Chondrocyte (in vitro differentiated cells): ENCODE measurements around the gene TXLNG. TPM values are rescaled to one million over a fixed set of nuclear protein-coding genes. Genes with fewer than 3 reads are reported as not detected.

Experiments used
- DNase-seq: peaks from one replicate; pipeline ENCODE4 v3.0.0; 2021; ENCODE audit warnings: mixed read lengths, low spot score
- H3K27ac Mint-ChIP-seq: one replicate; pipeline ENCODE4 v1.8.0; 2021; ENCODE audit warnings: mild to moderate bottlenecking, moderate library complexity, mixed read lengths; ENCODE audit not compliant: unreplicated experiment
- H3K27me3 Mint-ChIP-seq: 2 replicates; pipeline ENCODE4 v1.8.0; 2021; ENCODE audit warnings: low read depth, mixed read lengths
- H3K36me3 Mint-ChIP-seq: 2 replicates; pipeline ENCODE4 v1.8.0; 2021; ENCODE audit warnings: low read depth, mixed read lengths
- H3K4me1 Mint-ChIP-seq: 2 replicates; pipeline ENCODE4 v1.8.0; 2021; ENCODE audit warnings: low read depth, mild to moderate bottlenecking, mixed read lengths
- H3K4me3 Mint-ChIP-seq: one replicate; pipeline ENCODE4 v1.8.0; 2021; ENCODE audit warnings: mild to moderate bottlenecking, moderate library complexity, mixed read lengths; ENCODE audit not compliant: unreplicated experiment
- H3K9me3 Mint-ChIP-seq: 2 replicates; pipeline ENCODE4 v1.8.0; 2021; ENCODE audit warnings: low read depth, mixed read lengths
- total RNA-seq: library from RNA; stranded (reverse); gene quantifications from 3 replicates; pipeline ENCODE4 v1.2.1, GENCODE V29; 2021
- TF ChIP-seq, protein P1 (sequence below): fragments of 200-600 bp; sonication (generic); IDR thresholded peaks from 2 replicates; pipeline ENCODE4 v1.5.0; 2021; ENCODE audit warnings: antibody characterized with exemption, mild to moderate bottlenecking, moderate library complexity

Gene TXLNG
- total RNA-seq, 1 donor from 2014 or later = 9.1 TPM

DNA sequence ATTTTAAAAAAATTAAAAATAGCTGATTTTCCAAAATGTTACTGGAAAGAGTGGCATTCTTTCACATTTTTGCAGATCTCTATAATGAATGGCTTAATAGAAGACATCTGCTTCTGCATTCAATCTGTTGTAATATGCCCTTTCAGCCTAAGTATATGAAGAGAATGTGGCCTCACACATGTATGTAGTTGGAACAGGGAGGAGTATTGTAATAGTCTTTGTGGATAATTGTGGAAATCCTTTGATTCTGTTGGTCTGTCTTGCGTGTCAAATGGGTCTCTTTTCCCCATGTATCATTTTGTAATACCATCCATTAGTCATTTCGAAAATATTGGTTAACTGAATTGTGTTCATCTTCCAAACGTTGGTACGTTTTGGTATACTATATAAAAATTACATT, 11.6 kb downstream of the TXLNG start:
- H3K27ac Mint-ChIP-seq = peak overlapping the region; percentile 39
- H3K4me1 Mint-ChIP-seq = no peaks in the 10 kb centered on the region
- H3K9me3 Mint-ChIP-seq = no peaks in the 10 kb centered on the region
- TF ChIP-seq, protein P1, sequence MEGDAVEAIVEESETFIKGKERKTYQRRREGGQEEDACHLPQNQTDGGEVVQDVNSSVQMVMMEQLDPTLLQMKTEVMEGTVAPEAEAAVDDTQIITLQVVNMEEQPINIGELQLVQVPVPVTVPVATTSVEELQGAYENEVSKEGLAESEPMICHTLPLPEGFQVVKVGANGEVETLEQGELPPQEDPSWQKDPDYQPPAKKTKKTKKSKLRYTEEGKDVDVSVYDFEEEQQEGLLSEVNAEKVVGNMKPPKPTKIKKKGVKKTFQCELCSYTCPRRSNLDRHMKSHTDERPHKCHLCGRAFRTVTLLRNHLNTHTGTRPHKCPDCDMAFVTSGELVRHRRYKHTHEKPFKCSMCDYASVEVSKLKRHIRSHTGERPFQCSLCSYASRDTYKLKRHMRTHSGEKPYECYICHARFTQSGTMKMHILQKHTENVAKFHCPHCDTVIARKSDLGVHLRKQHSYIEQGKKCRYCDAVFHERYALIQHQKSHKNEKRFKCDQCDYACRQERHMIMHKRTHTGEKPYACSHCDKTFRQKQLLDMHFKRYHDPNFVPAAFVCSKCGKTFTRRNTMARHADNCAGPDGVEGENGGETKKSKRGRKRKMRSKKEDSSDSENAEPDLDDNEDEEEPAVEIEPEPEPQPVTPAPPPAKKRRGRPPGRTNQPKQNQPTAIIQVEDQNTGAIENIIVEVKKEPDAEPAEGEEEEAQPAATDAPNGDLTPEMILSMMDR = no peak
- peaks cover 10% of the 10 kb centered on the region for H3K36me3 Mint-ChIP-seq
- no peaks in the 10 kb centered on the region for H3K27me3 Mint-ChIP-seq
- DNase-seq = no peak
- no peak overlapping the region for H3K4me3 Mint-ChIP-seq

DNA sequence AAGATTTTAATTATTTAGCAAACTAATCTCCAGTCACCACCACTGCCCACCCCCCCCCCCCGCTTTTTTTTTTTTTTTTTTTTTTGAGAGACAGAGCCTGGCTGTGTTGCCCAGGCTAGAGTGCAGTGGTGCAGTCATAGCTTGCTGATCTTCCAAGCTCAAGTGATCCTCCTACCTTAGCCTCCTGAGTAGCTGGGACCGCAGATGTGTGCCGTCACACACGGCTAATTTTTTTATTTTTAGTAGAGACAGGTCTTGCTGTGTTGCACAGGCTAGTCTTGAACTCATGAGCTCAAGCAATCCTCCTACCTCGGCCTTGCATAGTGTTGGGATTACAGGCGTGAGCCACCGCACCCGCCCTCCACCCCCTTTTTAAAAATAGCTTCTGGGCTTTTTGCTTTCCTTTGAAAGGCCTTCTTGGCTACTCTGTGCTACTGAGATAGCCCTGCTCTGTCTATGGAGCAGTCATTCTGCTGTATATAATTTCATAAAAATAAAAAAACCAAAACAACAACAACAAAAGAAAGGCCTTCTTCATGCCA, 18.7 kb downstream of the TXLNG start:
- no peak for DNase-seq
- peaks cover 2% of the 10 kb centered on the region for H3K36me3 Mint-ChIP-seq
- no peaks in the 10 kb centered on the region for H3K9me3 Mint-ChIP-seq
- TF ChIP-seq, protein P1 = no peak
- peaks cover 18% of the 10 kb centered on the region for H3K4me1 Mint-ChIP-seq
- H3K27me3 Mint-ChIP-seq = no peaks in the 10 kb centered on the region
- H3K4me3 Mint-ChIP-seq = no peak overlapping the region
- no peak overlapping the region for H3K27ac Mint-ChIP-seq

DNA sequence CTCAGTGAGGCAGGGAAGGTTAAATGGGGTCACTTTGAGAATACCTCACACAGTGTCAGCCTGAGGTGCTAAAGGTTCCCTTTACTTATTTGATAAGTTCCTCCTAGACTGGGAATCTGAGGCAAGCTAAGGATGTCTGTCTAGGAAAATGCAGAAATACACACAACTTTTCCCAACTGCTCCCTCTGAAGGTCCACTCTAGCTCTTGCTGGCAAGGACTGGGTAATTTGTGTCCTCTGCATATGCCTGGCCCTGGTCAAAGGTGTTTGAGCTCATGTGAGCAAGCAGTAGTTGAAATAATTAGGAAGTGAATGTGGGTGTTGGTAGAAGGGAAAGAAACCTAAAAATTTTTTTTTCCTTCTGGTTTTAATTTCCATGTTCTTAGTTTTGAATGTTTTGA, 21.3 kb downstream of the TXLNG start:
- Mint-ChIP-seq H3K36me3 (no peaks in the 10 kb centered on the region), H3K27me3 (no peaks in the 10 kb centered on the region), H3K4me3 (peak overlapping the region; percentile 53), H3K4me1 (peaks cover 18% of the 10 kb centered on the region), H3K27ac (no peak overlapping the region), H3K9me3 (no peaks in the 10 kb centered on the region)
- no peak for DNase-seq
- TF ChIP-seq, protein P1 = peak; percentile 71

DNA sequence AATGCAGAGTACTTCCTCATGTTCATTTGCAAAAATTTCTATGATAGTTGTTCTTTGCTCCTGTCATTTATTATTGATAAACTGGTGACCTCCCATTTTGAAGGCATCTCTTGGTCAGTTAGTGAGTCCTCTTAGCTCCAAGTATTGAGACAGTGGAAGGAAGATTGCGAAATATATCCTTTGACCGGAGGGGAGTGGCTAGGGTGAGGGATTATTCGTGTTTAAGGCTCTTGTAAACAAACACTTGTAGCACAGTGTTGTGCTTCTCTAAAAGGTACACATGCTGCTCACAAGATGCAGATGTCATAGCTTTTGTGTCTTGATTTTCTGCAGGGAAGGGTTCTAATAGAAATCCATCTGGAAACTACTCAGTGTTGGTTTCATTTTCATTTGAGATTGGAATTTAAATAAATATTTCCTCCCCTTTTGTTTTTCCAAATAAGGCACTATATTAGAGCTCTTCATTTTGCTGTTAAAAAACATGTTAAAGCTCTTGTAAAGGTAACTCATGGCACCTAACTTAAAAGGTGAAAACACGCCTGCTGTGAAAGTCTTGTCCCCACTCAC, 21.8 kb downstream of the TXLNG start:
- no peaks in the 10 kb centered on the region for H3K27me3 Mint-ChIP-seq

DNA sequence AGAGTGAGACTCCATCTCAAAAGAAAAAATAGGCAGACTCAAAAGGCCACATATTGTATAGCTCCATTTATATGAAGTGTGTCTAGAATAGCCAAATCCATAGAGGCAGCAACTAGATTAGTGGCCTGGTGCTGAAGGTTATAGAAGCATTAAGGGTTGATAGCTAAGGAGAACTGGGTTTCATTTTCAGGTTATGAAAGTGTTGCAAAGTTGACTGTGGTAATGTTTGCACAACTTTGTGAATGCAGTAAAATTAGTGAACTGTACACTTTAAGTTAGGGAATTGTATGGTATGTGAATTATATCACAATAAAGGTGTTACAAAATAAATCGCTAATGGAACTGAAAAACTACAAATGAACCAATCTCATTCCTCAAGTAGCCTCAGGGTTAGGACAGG, 28.3 kb downstream of the TXLNG start:
- TF ChIP-seq, protein P1 = no peak
- no peak for DNase-seq
- H3K36me3 Mint-ChIP-seq = peaks cover 8% of the 10 kb centered on the region

More for the DNA sequence above, 21.8 kb downstream of the TXLNG start:
- no peak for DNase-seq
- TF ChIP-seq, protein P1 = no peak
- Mint-ChIP-seq H3K4me3 (peak overlapping the region; percentile 53), H3K27ac (peak overlapping the region; percentile 29), H3K4me1 (peaks cover 18% of the 10 kb centered on the region), H3K9me3 (no peaks in the 10 kb centered on the region), H3K36me3 (peaks cover 2% of the 10 kb centered on the region)

More for the DNA sequence above, 28.3 kb downstream of the TXLNG start:
- H3K27ac Mint-ChIP-seq = no peak overlapping the region
- no peaks in the 10 kb centered on the region for H3K9me3 Mint-ChIP-seq
- H3K4me1 Mint-ChIP-seq = no peaks in the 10 kb centered on the region
- no peaks in the 10 kb centered on the region for H3K27me3 Mint-ChIP-seq
- no peak overlapping the region for H3K4me3 Mint-ChIP-seq
